AG20443 (cell line): ENCODE measurements around the gene PFKM.

ENCODE experiments used
- DNase-seq: peaks from one replicate; pipeline ENCODE4 v3.0.0; 2012; ENCODE audit warnings: low spot score, mixed read lengths

Gene PFKM

GRCh38 chr12:48119078-48119833 lies at the start of gene PFKM:
Gene PFKM (plus strand): TSS chr12:48119364. CDS start chr12:48122775, 3,411 bp downstream.
- peak; percentile 96 for DNase-seq

- DNase-seq: no peak
Measured at GRCh38 chr12:48070033-48070432, 49.1 kb upstream of the PFKM start.

GRCh38 chr12:48070731-48071130 lies 48.4 kb upstream of the PFKM start:
- no peak for DNase-seq

- DNase-seq: no peak
Measured at GRCh38 chr12:48071808-48072207, 47.4 kb upstream of the PFKM start.

GRCh38 chr12:48072266-48072665 lies 46.9 kb upstream of the PFKM start:
- no peak for DNase-seq

GRCh38 chr12:48074266-48074665 lies 44.9 kb upstream of the PFKM start:
- DNase-seq: no peak

GRCh38 chr12:48075832-48076231 lies 43.3 kb upstream of the PFKM start:
- no peak for DNase-seq

GRCh38 chr12:48077111-48077510 lies 42.1 kb upstream of the PFKM start:
- DNase-seq: no peak

GRCh38 chr12:48078901-48079300 lies 40.3 kb upstream of the PFKM start:
- peak; percentile 42 for DNase-seq

GRCh38 chr12:48080285-48080684 lies 38.9 kb upstream of the PFKM start:
- no peak for DNase-seq

- DNase-seq: no peak
Measured at GRCh38 chr12:48080821-48081220, 38.3 kb upstream of the PFKM start.

- no peak for DNase-seq
Measured at GRCh38 chr12:48084066-48084465, 35.1 kb upstream of the PFKM start.

GRCh38 chr12:48084841-48085460 lies 34.2 kb upstream of the PFKM start:
- DNase-seq: no peak

GRCh38 chr12:48086327-48086726 lies 32.8 kb upstream of the PFKM start:
- no peak for DNase-seq

- no peak for DNase-seq
Measured at GRCh38 chr12:48092611-48093010, 26.6 kb upstream of the PFKM start.

GRCh38 chr12:48104531-48104930 lies 14.6 kb upstream of the PFKM start:
- DNase-seq: no peak

GRCh38 chr12:48105321-48105866 lies 13.8 kb upstream of the PFKM start:
- no peak for DNase-seq

- peak; percentile 94 for DNase-seq
Measured at GRCh38 chr12:48105867-48106680, 13.1 kb upstream of the PFKM start, which contains the start of gene SENP1. Gene SENP1 (minus strand): TSS chr12:48106079. CDS start chr12:48101472, 4,607 bp downstream.

- DNase-seq: no peak
Measured at GRCh38 chr12:48106681-48107613, 12.2 kb upstream of the PFKM start.

- no peak for DNase-seq
Measured at GRCh38 chr12:48109424-48109823, 9.7 kb upstream of the PFKM start.

- no peak for DNase-seq
Measured at GRCh38 chr12:48110691-48111311, 8.4 kb upstream of the PFKM start.
